OCI-LY1 (cell line): ENCODE data around the gene NADK.

Experiments
- H2AFZ ChIP-seq: fragments of 200-600 bp; sonication (generic), shearing (Covaris generic); 2 replicates; pipeline ENCODE4 v1.6.0; 2014; ENCODE audit warnings: antibody characterized with exemption, mild to moderate bottlenecking, low read length
- H3F3A ChIP-seq: fragments of 200-600 bp; sonication (generic), shearing (Covaris generic); 2 replicates; pipeline ENCODE4 v1.6.0; 2014; ENCODE audit warnings: mild to moderate bottlenecking, antibody characterized with exemption, low read length, moderate library complexity; ENCODE audit not compliant: insufficient read depth
- H3K27ac ChIP-seq: fragments of 200-600 bp; sonication (generic); 2 replicates; pipeline ENCODE4 v1.5.1; 2014; ENCODE audit warnings: low read length, mixed run types, mild to moderate bottlenecking, low read depth; ENCODE audit not compliant: poor library complexity, severe bottlenecking
- H3K27me3 ChIP-seq: fragments of 200-600 bp; sonication (generic); 2 replicates; pipeline ENCODE4 v1.6.0; 2014; ENCODE audit warnings: antibody characterized with exemption, mild to moderate bottlenecking, low read length, moderate library complexity; ENCODE audit not compliant: insufficient read depth
- H3K36me3 ChIP-seq: fragments of 200-600 bp; sonication (generic); 2 replicates; pipeline ENCODE4 v1.6.1; 2014; ENCODE audit warnings: mild to moderate bottlenecking, antibody characterized with exemption, low read length, moderate library complexity, mixed read lengths; ENCODE audit not compliant: insufficient read depth
- H3K4me1 ChIP-seq: fragments of 200-600 bp; sonication (generic); 2 replicates; pipeline ENCODE4 v1.5.1; 2014; ENCODE audit warnings: mild to moderate bottlenecking, low read length, moderate library complexity; ENCODE audit not compliant: insufficient read depth, severe bottlenecking
- H3K4me2 ChIP-seq: fragments of 200-600 bp; sonication (generic), shearing (Covaris generic); 2 replicates; pipeline ENCODE4 v1.6.1; 2014; ENCODE audit warnings: low read length
- H3K4me3 ChIP-seq: fragments of 200-600 bp; sonication (generic); 2 replicates; pipeline ENCODE4 v1.5.1; 2014; ENCODE audit warnings: low read length, low read depth, mild to moderate bottlenecking, mixed read lengths; ENCODE audit not compliant: poor library complexity, severe bottlenecking
- H3K79me2 ChIP-seq: fragments of 200-600 bp; shearing (Covaris generic); 2 replicates; pipeline ENCODE4 v1.6.1; 2016; ENCODE audit warnings: mixed run types, low read length, mixed read lengths; ENCODE audit not compliant: insufficient read depth
- H3K9ac ChIP-seq: fragments of 200-600 bp; sonication (generic), shearing (Covaris generic); 2 replicates; pipeline ENCODE4 v1.6.1; 2014; ENCODE audit warnings: mild to moderate bottlenecking, low read length, mixed read lengths
- H3K9me2 ChIP-seq: fragments of 200-600 bp; sonication (generic), shearing (Covaris generic); 2 replicates; pipeline ENCODE4 v1.6.1; 2014; ENCODE audit warnings: low read depth, mild to moderate bottlenecking, low read length, mixed read lengths
- H3K9me3 ChIP-seq: fragments of 200-600 bp; shearing (Covaris generic); 2 replicates; pipeline ENCODE4 v1.6.1; 2014; ENCODE audit warnings: low read length, mixed read lengths
- H4K20me1 ChIP-seq: fragments of 200-600 bp; sonication (generic), shearing (Covaris generic); 2 replicates; pipeline ENCODE4 v1.6.0; 2016; ENCODE audit warnings: mild to moderate bottlenecking, low read length; ENCODE audit not compliant: insufficient read depth
- CTCF ChIP-seq: fragments of 200-600 bp; sonication (generic), shearing (Covaris generic); IDR thresholded peaks from 2 replicates; pipeline ENCODE4 v1.5.1; 2017; ENCODE audit warnings: mild to moderate bottlenecking, antibody characterized with exemption, low read length, moderate library complexity, mixed read lengths
- EZH2 ChIP-seq: fragments of 200-600 bp; sonication (generic), shearing (Covaris generic); IDR thresholded peaks from 2 replicates; pipeline ENCODE4 v1.8.0; 2017; ENCODE audit warnings: borderline replicate concordance, mixed run types, mild to moderate bottlenecking, antibody characterized with exemption, low read length, moderate library complexity, mixed read lengths

NADK gene

GRCh38 chr1:1760715-1761114, 17.6 kb downstream of the NADK start:
- Histone ChIP-seq H3K4me2 (no peak overlapping the region), H3F3A (no peaks in the 10 kb centered on the region), H4K20me1 (no peaks in the 10 kb centered on the region), H2AFZ (no peak overlapping the region), H3K27me3 (no peaks in the 10 kb centered on the region), H3K9me3 (no peaks in the 10 kb centered on the region), H3K9ac (no peak overlapping the region), H3K36me3 (peaks cover 96% of the 10 kb centered on the region), H3K4me1 (peaks cover 4% of the 10 kb centered on the region), H3K9me2 (no peaks in the 10 kb centered on the region), H3K79me2 (peaks cover 14% of the 10 kb centered on the region), H3K4me3 (no peak overlapping the region), H3K27ac (no peak overlapping the region)
- no peak for TF ChIP-seq CTCF
- no peak for TF ChIP-seq EZH2

- no peaks in the 10 kb centered on the region for H3K9me3 ChIP-seq
- no peak overlapping the region for H3K4me3 ChIP-seq
- H3K9me2 ChIP-seq, result no peaks in the 10 kb centered on the region
- no peak overlapping the region for H3K9ac ChIP-seq
- H3K4me1 ChIP-seq, result peaks cover 4% of the 10 kb centered on the region
- H3K27ac ChIP-seq, result no peak overlapping the region
- H3K4me2 ChIP-seq, result no peak overlapping the region
- TF ChIP-seq EZH2 (no peak), CTCF (no peak)
- no peak overlapping the region for H2AFZ ChIP-seq
- H3K79me2 ChIP-seq, result peaks cover 10% of the 10 kb centered on the region
- H3K36me3 ChIP-seq, result peaks cover 97% of the 10 kb centered on the region
- no peaks in the 10 kb centered on the region for H3F3A ChIP-seq
- no peaks in the 10 kb centered on the region for H3K27me3 ChIP-seq
- no peaks in the 10 kb centered on the region for H4K20me1 ChIP-seq
Measured at GRCh38 chr1:1760345-1760650, 18.0 kb downstream of the NADK start.

- TF ChIP-seq EZH2 (no peak), CTCF (no peak)
- Histone ChIP-seq H3K9ac (no peak overlapping the region), H3K4me1 (peaks cover 4% of the 10 kb centered on the region), H3F3A (no peaks in the 10 kb centered on the region), H2AFZ (no peak overlapping the region), H3K27ac (no peak overlapping the region), H4K20me1 (no peaks in the 10 kb centered on the region), H3K9me2 (no peaks in the 10 kb centered on the region), H3K79me2 (peaks cover 5% of the 10 kb centered on the region), H3K4me2 (no peak overlapping the region), H3K9me3 (no peaks in the 10 kb centered on the region), H3K27me3 (no peaks in the 10 kb centered on the region), H3K4me3 (no peak overlapping the region), H3K36me3 (peaks cover 98% of the 10 kb centered on the region)
Measured at GRCh38 chr1:1759456-1760344, 18.6 kb downstream of the NADK start.
